ENCODE measurements around the gene WWTR1. TPM values are rescaled to one million over a fixed set of nuclear protein-coding genes. Genes with fewer than 3 reads are reported as not detected.

The WWTR1 gene
- total and polyA plus RNA-seq, 2 donors from 2014 or later: 23.3 to 117 TPM

DNA sequence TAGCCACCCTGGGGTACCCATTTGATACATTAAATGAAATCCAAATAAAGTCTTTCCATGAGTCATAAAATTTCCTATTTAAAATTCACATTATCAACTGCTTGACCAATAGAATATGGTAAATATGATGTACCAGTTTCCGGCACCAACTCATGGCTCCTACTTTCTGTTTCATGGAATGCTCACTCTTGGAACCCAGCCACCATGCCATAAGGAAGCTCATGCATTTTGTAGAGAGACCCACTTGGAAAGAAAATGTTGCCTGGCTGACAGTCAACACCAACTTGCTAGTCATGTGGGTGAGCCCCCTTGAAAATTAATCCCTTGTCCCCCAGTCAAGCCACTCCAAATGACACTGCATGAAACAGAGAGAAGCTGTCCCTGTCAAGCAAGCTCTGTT is 57.2 kb downstream of the WWTR1 start:
- H3K27me3 ChIP-seq (ENCODE audit: control insufficient read depth, insufficient read depth, low read length): no peaks in the 10 kb centered on the region
- peaks cover 5 to 42% (median 19%) of the 10 kb centered on the region in 3 donors for H3K4me1 ChIP-seq (ENCODE audit: control insufficient read depth in 2 of 3, insufficient read depth in 2 of 3, low read depth in 1 of 3, low read length in 3 of 3)
- no peaks in the 10 kb centered on the region for H3K9me3 ChIP-seq (ENCODE audit: control insufficient read depth in 2 of 3, insufficient read depth in 1 of 3, low read length in 3 of 3)
- intact Hi-C loops (cut with DNase I): no loop called here
- no peak overlapping the region for H3K9ac ChIP-seq (ENCODE audit: low read length in 3 of 3)
- H3K27ac ChIP-seq (ENCODE audit: low read depth in 2 of 2, low read length in 2 of 2): no peak overlapping the region
- FAIRE-seq: no peak
- no peaks in the 10 kb centered on the region for H3K36me3 ChIP-seq (ENCODE audit: control insufficient read depth in 2 of 3, insufficient read depth in 3 of 3, low read length in 3 of 3)
- no peak for DNase-seq
- TF ChIP-seq, protein P1, sequence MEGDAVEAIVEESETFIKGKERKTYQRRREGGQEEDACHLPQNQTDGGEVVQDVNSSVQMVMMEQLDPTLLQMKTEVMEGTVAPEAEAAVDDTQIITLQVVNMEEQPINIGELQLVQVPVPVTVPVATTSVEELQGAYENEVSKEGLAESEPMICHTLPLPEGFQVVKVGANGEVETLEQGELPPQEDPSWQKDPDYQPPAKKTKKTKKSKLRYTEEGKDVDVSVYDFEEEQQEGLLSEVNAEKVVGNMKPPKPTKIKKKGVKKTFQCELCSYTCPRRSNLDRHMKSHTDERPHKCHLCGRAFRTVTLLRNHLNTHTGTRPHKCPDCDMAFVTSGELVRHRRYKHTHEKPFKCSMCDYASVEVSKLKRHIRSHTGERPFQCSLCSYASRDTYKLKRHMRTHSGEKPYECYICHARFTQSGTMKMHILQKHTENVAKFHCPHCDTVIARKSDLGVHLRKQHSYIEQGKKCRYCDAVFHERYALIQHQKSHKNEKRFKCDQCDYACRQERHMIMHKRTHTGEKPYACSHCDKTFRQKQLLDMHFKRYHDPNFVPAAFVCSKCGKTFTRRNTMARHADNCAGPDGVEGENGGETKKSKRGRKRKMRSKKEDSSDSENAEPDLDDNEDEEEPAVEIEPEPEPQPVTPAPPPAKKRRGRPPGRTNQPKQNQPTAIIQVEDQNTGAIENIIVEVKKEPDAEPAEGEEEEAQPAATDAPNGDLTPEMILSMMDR (IDR thresholded peaks at IDR 0.05; ENCODE audit: borderline replicate concordance, extremely low read depth, insufficient read depth): no peak
- no peak overlapping the region for H3K4me3 ChIP-seq (ENCODE audit: low read length in 3 of 3)

- Histone ChIP-seq H3K27ac (ENCODE audit: low read depth in 2 of 2, low read length in 2 of 2) (no peak overlapping the region), H3K9me3 (ENCODE audit: control insufficient read depth in 2 of 3, insufficient read depth in 1 of 3, low read length in 3 of 3) (no peaks in the 10 kb centered on the region), H3K27me3 (ENCODE audit: control insufficient read depth, insufficient read depth, low read length) (no peaks in the 10 kb centered on the region), H3K9ac (ENCODE audit: low read length in 3 of 3) (no peak overlapping the region), H3K4me3 (ENCODE audit: low read length in 3 of 3) (no peak overlapping the region), H3K36me3 (ENCODE audit: control insufficient read depth in 2 of 3, insufficient read depth in 3 of 3, low read length in 3 of 3) (no peaks in the 10 kb centered on the region), H3K4me1 (ENCODE audit: control insufficient read depth in 2 of 3, insufficient read depth in 2 of 3, low read depth in 1 of 3, low read length in 3 of 3) (peaks cover 3 to 28% (median 8%) of the 10 kb centered on the region in 3 donors)
- FAIRE-seq (no peak), DNase-seq (no peak)
- TF ChIP-seq, protein P1 (IDR thresholded peaks at IDR 0.05; ENCODE audit: borderline replicate concordance, extremely low read depth, insufficient read depth): no peak
- intact Hi-C loops (cut with DNase I): no loop called here
These were observed 58.6 kb downstream of the WWTR1 start for GRCh38 chr3:149599236-149599635.

GRCh38 chr3:149596134-149596770 is 61.6 kb downstream of the WWTR1 start:
- TF ChIP-seq, protein P1 (IDR thresholded peaks at IDR 0.05; ENCODE audit: borderline replicate concordance, extremely low read depth, insufficient read depth): no peak
- H3K27me3 ChIP-seq (ENCODE audit: control insufficient read depth, insufficient read depth, low read length): no peaks in the 10 kb centered on the region
- intact Hi-C loops (cut with DNase I): no loop called here
- no peaks in the 10 kb centered on the region for H3K36me3 ChIP-seq (ENCODE audit: control insufficient read depth in 2 of 3, insufficient read depth in 3 of 3, low read length in 3 of 3)
- DNase-seq (no peak), FAIRE-seq (peak; percentile 60)
- no peak overlapping the region for H3K9ac ChIP-seq (ENCODE audit: low read length in 3 of 3)
- H3K27ac ChIP-seq (ENCODE audit: low read depth in 2 of 2, low read length in 2 of 2): peak overlapping the region in 1 of 2 donors; percentile 20
- H3K4me1 ChIP-seq (ENCODE audit: control insufficient read depth in 2 of 3, insufficient read depth in 2 of 3, low read depth in 1 of 3, low read length in 3 of 3): peaks cover 0 to 12% (median 4%) of the 10 kb centered on the region in 3 donors
- H3K4me3 ChIP-seq (ENCODE audit: low read length in 3 of 3): no peak overlapping the region
- no peaks in the 10 kb centered on the region for H3K9me3 ChIP-seq (ENCODE audit: control insufficient read depth in 2 of 3, insufficient read depth in 1 of 3, low read length in 3 of 3)
